ENCODE results near the gene SCIN. TPM values are rescaled to one million over a fixed set of nuclear protein-coding genes. Genes with fewer than 3 reads are reported as not detected.
"Not testable (repeated sequence)": the region's sequence is repeated elsewhere in the genome, so short reads cannot be mapped to it uniquely, and the experiment has no call there.

SCIN gene
- polyA plus RNA-seq, 1 donor (not counting 4 experiments of a cell fraction or from before 2014, with no cell fraction given): not detected

DNA sequence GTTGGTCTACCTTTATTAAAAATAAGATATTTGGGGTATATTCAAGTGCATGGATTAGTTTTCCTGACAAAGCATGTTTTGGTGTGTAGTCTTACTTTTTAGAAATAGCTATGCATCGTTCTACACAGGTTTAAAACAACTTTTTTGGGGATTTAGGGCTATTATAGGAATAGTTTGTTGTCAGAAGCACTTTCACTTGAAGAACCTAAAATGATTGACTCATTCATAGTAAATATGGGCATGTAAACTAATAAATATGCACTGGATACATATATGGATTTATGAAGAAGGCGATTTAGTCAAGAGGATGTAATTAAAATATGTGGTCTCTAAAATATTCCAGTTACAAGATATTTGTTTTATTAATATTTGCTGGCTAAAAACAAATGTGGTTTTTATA is 118.9 kb downstream of the SCIN start:
- Histone ChIP-seq H3K9ac (ENCODE audit: control insufficient read depth, extremely low read depth, insufficient read depth, low read length) (peak overlapping the region; percentile 55), H3K4me2 (ENCODE audit: control insufficient read depth, extremely low read depth, insufficient read depth, low read depth, low read length) (peak overlapping the region; percentile 82), H3K27me3 (ENCODE audit: control insufficient read depth, extremely low read depth, insufficient read depth, low read length) (no peaks in the 10 kb centered on the region), H3K9me1 (ENCODE audit: control insufficient read depth, extremely low read depth, insufficient read depth, low read length) (no peaks in the 10 kb centered on the region), H3K79me2 (ENCODE audit: control insufficient read depth, insufficient read depth, low read length) (peaks cover 40% of the 10 kb centered on the region), H4K20me1 (ENCODE audit: control insufficient read depth, extremely low read depth, insufficient read depth, low read length) (no peaks in the 10 kb centered on the region), H3K27ac (ENCODE audit: control insufficient read depth, insufficient read depth, low read length) (no peak overlapping the region), H3K4me1 (ENCODE audit: control insufficient read depth, extremely low read depth, insufficient read depth, low read length) (peaks cover 8% of the 10 kb centered on the region), H3K9me3 (ENCODE audit: control insufficient read depth, low read depth, low read length) (no peaks in the 10 kb centered on the region), H2AFZ (ENCODE audit: control insufficient read depth, low read length) (no peak overlapping the region), H3K4me3 (ENCODE audit: control insufficient read depth in 2 of 3, extremely low read depth in 1 of 3, insufficient read depth in 2 of 3, low read depth in 1 of 3, low read length in 3 of 3) (peak overlapping the region; percentile 13 to 77 (median 56)), H3K36me3 (ENCODE audit: control insufficient read depth in 2 of 2, extremely low read depth in 1 of 2, insufficient read depth in 2 of 2, low read length in 2 of 2) (no peaks in the 10 kb centered on the region)
- dilution Hi-C loops (cut with MboI; ENCODE audit: extremely low pct_ligation_motif_present, low sequenced_read_pairs): loop anchor here (25.0 kb wide), 1 partner anchor 573 kb away; no protein-coding TSS in a partner anchor
- DNase-seq (ENCODE audit: low read depth, low spot score) (no peak), FAIRE-seq (no peak)
- TF ChIP-seq CTCF (optimal IDR thresholded peaks at IDR 0.05 in 1 of 3, IDR thresholded peaks at IDR 0.05 in 1 of 3, conservative IDR thresholded peaks at IDR 0.05 in 1 of 3; ENCODE audit: extremely low read depth in 1 of 3, insufficient read depth in 2 of 3, low read length in 3 of 3) (no peak), EZH2 (IDR thresholded peaks at IDR 0.05; ENCODE audit: low read length) (no peak)

GRCh38 chr7:12690041-12690878 is 119.7 kb downstream of the SCIN start:
- no peak overlapping the region for H3K27ac ChIP-seq (ENCODE audit: control insufficient read depth, insufficient read depth, low read length)
- no peak for DNase-seq (ENCODE audit: low read depth, low spot score)

DNA sequence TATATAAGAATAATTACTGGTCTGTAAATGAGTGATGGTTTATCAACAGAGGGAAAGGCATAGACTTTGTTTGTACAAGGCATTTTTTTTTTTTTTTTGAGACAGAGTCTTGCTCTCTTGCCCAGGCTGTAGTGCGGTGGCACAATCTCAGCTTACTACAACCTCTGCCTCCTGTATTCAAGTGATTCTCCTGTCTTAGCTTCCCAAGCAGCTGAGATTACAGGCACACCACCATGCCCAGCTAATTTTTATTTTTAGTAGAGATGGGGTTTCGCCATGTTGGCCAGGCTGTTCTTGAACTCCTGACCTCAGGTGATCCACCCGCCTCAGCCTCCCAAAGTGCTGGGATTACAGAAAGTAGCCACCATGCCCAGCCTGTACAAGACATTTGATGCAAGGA is 120.9 kb downstream of the SCIN start:
- not testable (repeated sequence) for H2AFZ ChIP-seq (ENCODE audit: control insufficient read depth, low read length); H3K4me3 ChIP-seq (ENCODE audit: control insufficient read depth in 2 of 3, extremely low read depth in 1 of 3, insufficient read depth in 2 of 3, low read depth in 1 of 3, low read length in 3 of 3); H3K27ac ChIP-seq (ENCODE audit: control insufficient read depth, insufficient read depth, low read length); H3K36me3 ChIP-seq (ENCODE audit: control insufficient read depth in 2 of 2, extremely low read depth in 1 of 2, insufficient read depth in 2 of 2, low read length in 2 of 2); DNase-seq (ENCODE audit: low read depth, low spot score); H3K9me3 ChIP-seq (ENCODE audit: control insufficient read depth, low read depth, low read length); H3K9ac ChIP-seq (ENCODE audit: control insufficient read depth, extremely low read depth, insufficient read depth, low read length); H3K27me3 ChIP-seq (ENCODE audit: control insufficient read depth, extremely low read depth, insufficient read depth, low read length); H3K4me2 ChIP-seq (ENCODE audit: control insufficient read depth, extremely low read depth, insufficient read depth, low read depth, low read length); H4K20me1 ChIP-seq (ENCODE audit: control insufficient read depth, extremely low read depth, insufficient read depth, low read length); H3K9me1 ChIP-seq (ENCODE audit: control insufficient read depth, extremely low read depth, insufficient read depth, low read length); FAIRE-seq
- dilution Hi-C loops (cut with MboI; ENCODE audit: extremely low pct_ligation_motif_present, low sequenced_read_pairs): loop anchor here (25.0 kb wide), 1 partner anchor 571 kb away; no protein-coding TSS in a partner anchor
- Histone ChIP-seq H3K79me2 (ENCODE audit: control insufficient read depth, insufficient read depth, low read length) (peaks cover 40% of the 10 kb centered on the region), H3K4me1 (ENCODE audit: control insufficient read depth, extremely low read depth, insufficient read depth, low read length) (peaks cover 16% of the 10 kb centered on the region)

More at GRCh38 chr7:12690041-12690878, 119.7 kb downstream of the SCIN start:
- Histone ChIP-seq H3K9ac (ENCODE audit: control insufficient read depth, extremely low read depth, insufficient read depth, low read length) (peak overlapping the region; percentile 55), H3K79me2 (ENCODE audit: control insufficient read depth, insufficient read depth, low read length) (peaks cover 40% of the 10 kb centered on the region), H3K4me3 (ENCODE audit: control insufficient read depth in 2 of 3, extremely low read depth in 1 of 3, insufficient read depth in 2 of 3, low read depth in 1 of 3, low read length in 3 of 3) (peak overlapping the region; percentile 13 to 77 (median 56)), H3K27me3 (ENCODE audit: control insufficient read depth, extremely low read depth, insufficient read depth, low read length) (no peaks in the 10 kb centered on the region), H2AFZ (ENCODE audit: control insufficient read depth, low read length) (no peak overlapping the region), H3K4me1 (ENCODE audit: control insufficient read depth, extremely low read depth, insufficient read depth, low read length) (peaks cover 8% of the 10 kb centered on the region), H3K9me1 (ENCODE audit: control insufficient read depth, extremely low read depth, insufficient read depth, low read length) (no peaks in the 10 kb centered on the region), H3K4me2 (ENCODE audit: control insufficient read depth, extremely low read depth, insufficient read depth, low read depth, low read length) (peak overlapping the region; percentile 82), H3K9me3 (ENCODE audit: control insufficient read depth, low read depth, low read length) (no peaks in the 10 kb centered on the region), H4K20me1 (ENCODE audit: control insufficient read depth, extremely low read depth, insufficient read depth, low read length) (no peaks in the 10 kb centered on the region), H3K36me3 (ENCODE audit: control insufficient read depth in 2 of 2, extremely low read depth in 1 of 2, insufficient read depth in 2 of 2, low read length in 2 of 2) (no peaks in the 10 kb centered on the region)
- peak; percentile 5 for FAIRE-seq
- dilution Hi-C loops (cut with MboI; ENCODE audit: extremely low pct_ligation_motif_present, low sequenced_read_pairs): loop anchor here (25.0 kb wide), 1 partner anchor 572 kb away; no protein-coding TSS in a partner anchor
- TF ChIP-seq CTCF (optimal IDR thresholded peaks at IDR 0.05 in 1 of 3, IDR thresholded peaks at IDR 0.05 in 1 of 3, conservative IDR thresholded peaks at IDR 0.05 in 1 of 3; ENCODE audit: extremely low read depth in 1 of 3, insufficient read depth in 2 of 3, low read length in 3 of 3) (no peak), EZH2 (IDR thresholded peaks at IDR 0.05; ENCODE audit: low read length) (no peak)
